HG03469 (cell line): ENCODE data around the gene RBBP8NL.

ENCODE experiments used
- ATAC-seq: cut with Tn5 transposase; IDR thresholded peaks from one replicate; pipeline ENCODE4 v1.9.1; 2021; ENCODE audit warnings: mild to moderate bottlenecking, moderate library complexity, moderate number of reproducible peaks; ENCODE audit not compliant: unreplicated experiment

The RBBP8NL gene

GRCh38 chr20:62365814-62366369, 61.4 kb downstream of the RBBP8NL start:
- ATAC-seq, result no peak

DNA sequence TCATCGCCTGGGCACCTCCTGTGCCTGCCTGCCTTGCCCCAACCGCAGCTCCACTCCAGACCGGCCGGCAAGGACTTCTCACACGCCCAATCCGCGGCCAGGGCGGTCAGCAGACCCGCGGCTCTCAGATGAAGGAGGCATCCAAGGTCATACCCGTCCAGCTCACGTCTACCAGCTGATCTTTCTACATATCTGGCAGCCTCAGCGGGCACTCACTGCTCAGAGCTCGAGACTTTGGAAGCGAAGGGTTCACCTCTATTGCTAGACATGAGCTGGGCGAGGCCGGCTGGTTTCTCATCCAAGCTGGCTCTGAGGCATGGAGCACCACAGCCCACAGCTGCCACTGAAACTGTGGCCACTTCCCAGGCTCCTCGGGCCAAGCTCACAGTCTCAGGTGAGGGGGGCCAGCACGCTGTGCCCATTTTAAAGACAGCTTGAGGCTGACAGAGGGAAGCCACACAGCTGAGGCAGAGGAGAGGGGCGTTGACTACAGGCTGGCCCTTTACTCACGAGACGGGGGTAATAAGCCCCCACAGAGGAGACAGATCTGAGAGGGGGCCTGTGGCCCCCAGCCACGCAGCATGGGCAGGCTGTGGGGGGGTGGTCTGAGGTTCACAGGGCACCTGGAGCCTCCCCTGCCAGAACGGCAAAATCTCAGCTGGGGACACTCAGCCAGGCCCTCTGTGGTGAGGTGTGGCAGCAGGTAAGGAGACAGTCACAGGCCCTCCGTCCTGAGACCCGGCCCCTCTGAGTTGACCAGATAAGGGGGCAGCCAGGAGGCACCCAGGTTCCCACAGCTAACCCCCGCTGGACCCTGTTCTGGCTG, 62.2 kb downstream of the RBBP8NL start:
- ATAC-seq, result no peak

- ATAC-seq, result no peak
Observed at GRCh38 chr20:62363920-62364851, 63.2 kb downstream of the RBBP8NL start.

GRCh38 chr20:62362991-62363919, 64.1 kb downstream of the RBBP8NL start:
- no peak for ATAC-seq

DNA sequence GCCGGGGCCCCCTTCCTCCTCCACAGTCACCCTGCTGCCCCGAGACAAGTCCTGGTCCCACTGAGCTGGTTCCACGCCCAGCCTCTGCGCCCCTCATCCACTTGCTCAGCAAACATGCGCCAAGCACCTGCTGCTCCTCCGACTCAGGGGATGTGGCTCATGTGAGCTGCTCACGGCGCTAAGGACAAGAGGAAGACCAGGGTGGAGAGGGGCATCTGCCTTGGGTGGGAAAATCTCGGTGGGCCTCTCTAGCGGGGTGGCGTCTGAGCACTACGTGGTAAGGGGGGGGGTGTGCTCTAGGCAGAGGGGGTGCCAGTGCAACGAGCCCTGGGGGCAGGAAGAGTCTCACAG, 64.8 kb downstream of the RBBP8NL start:
- ATAC-seq, result no peak

- ATAC-seq, result no peak
Observed at GRCh38 chr20:62361799-62362589, 65.3 kb downstream of the RBBP8NL start.

GRCh38 chr20:62360854-62361798, 66.2 kb downstream of the RBBP8NL start:
- no peak for ATAC-seq
